Neuronal stem cell (in vitro differentiated cells): Measurements from ENCODE around the gene BRIP1.

Experiments used
- DNase-seq: peaks from one replicate; pipeline ENCODE4 v3.0.0-alpha.2; 2013; ENCODE audit warnings: low spot score
- H2AFZ ChIP-seq: one replicate; pipeline ENCODE4 v1.6.1; 2013; ENCODE audit warnings: mild to moderate bottlenecking, low read length, inconsistent platforms
- H2AK5ac ChIP-seq: 2 replicates; pipeline ENCODE4 v1.6.1; 2013; ENCODE audit warnings: low read depth, mild to moderate bottlenecking, inconsistent platforms, low read length, moderate library complexity, mixed read lengths
- H2BK120ac ChIP-seq: 2 replicates; pipeline ENCODE4 v1.6.1; 2013; ENCODE audit warnings: low read depth, mild to moderate bottlenecking, inconsistent platforms, low read length, moderate library complexity, mixed read lengths
- H2BK12ac ChIP-seq: one replicate; pipeline ENCODE4 v1.6.1; 2013; ENCODE audit warnings: low read length, inconsistent platforms
- H2BK15ac ChIP-seq: 2 replicates; pipeline ENCODE4 v1.6.1; 2013; ENCODE audit warnings: mild to moderate bottlenecking, low read length, inconsistent platforms, mixed read lengths
- H2BK5ac ChIP-seq: one replicate; pipeline ENCODE4 v1.6.1; 2013; ENCODE audit warnings: inconsistent platforms, mild to moderate bottlenecking, low read length, moderate library complexity
- H3K14ac ChIP-seq: one replicate; pipeline ENCODE4 v1.6.1; 2013; ENCODE audit warnings: low read length, inconsistent platforms
- H3K18ac ChIP-seq: 2 replicates; pipeline ENCODE4 v1.6.1; 2013; ENCODE audit warnings: low read length, inconsistent platforms
- H3K23ac ChIP-seq: 2 replicates; pipeline ENCODE4 v1.6.1; 2013; ENCODE audit warnings: low read depth, mild to moderate bottlenecking, mixed read lengths, low read length, inconsistent platforms; ENCODE audit not compliant: poor library complexity
- H3K27ac ChIP-seq: replicated peaks from 3 replicates; pipeline ENCODE4 v1.5.1; 2013; ENCODE audit warnings: low read length, inconsistent platforms
- H3K27me3 ChIP-seq, 3 experiments: 2 replicates each; pipeline ENCODE4 v1.6.1; 2013; ENCODE audit warnings: low read length in 3 of 3, mild to moderate bottlenecking in 2 of 3, inconsistent platforms in 1 of 3, low read depth in 1 of 3, mixed read lengths in 1 of 3, moderate library complexity in 1 of 3; ENCODE audit not compliant: control insufficient read depth in 3 of 3, insufficient read depth in 3 of 3
- H3K36me3 ChIP-seq, 2 donors: replicated peaks in 1 of 2; 2 replicates each; pipeline ENCODE4 v1.6.1; 2013; ENCODE audit warnings: low read length in 2 of 2; ENCODE audit not compliant: control insufficient read depth in 2 of 2, insufficient read depth in 2 of 2
- H3K4ac ChIP-seq: 2 replicates; pipeline ENCODE4 v1.6.1; 2013; ENCODE audit warnings: inconsistent platforms, mild to moderate bottlenecking, low read length, moderate library complexity
- H3K4me1 ChIP-seq, 2 donors: 1 replicate in 1 of 2; 2 replicates in 1 of 2; pipeline ENCODE4 v1.6.1; 2013; ENCODE audit warnings: low read length in 2 of 2, low read depth in 1 of 2; ENCODE audit not compliant: control insufficient read depth in 2 of 2, insufficient read depth in 1 of 2
- H3K4me2 ChIP-seq: one replicate; pipeline ENCODE4 v1.6.1; 2013; ENCODE audit warnings: mild to moderate bottlenecking, low read length, inconsistent platforms; ENCODE audit not compliant: insufficient read depth, poor library complexity, severe bottlenecking
- H3K4me3 ChIP-seq, 2 donors: 2 replicates each; pipeline ENCODE4 v1.5.1; 2013; ENCODE audit warnings: low read length in 2 of 2, mild to moderate bottlenecking in 2 of 2, inconsistent platforms in 1 of 2, moderate library complexity in 1 of 2
- H3K79me1 ChIP-seq: one replicate; pipeline ENCODE4 v1.6.1; 2013; ENCODE audit warnings: low read depth, mild to moderate bottlenecking, inconsistent platforms, low read length, moderate library complexity
- H3K9ac ChIP-seq: one replicate; pipeline ENCODE4 v1.6.1; 2013; ENCODE audit warnings: mild to moderate bottlenecking, low read depth, low read length, inconsistent platforms; ENCODE audit not compliant: poor library complexity
- H3K9me3 ChIP-seq, 2 donors: replicated peaks in 1 of 2; 2 replicates each; pipeline versions ENCODE3 to v1.6.1; 2013; ENCODE audit warnings: low read length in 2 of 2, mild to moderate bottlenecking in 2 of 2, inconsistent platforms in 1 of 2, low read depth in 1 of 2, mixed read lengths in 1 of 2, moderate library complexity in 1 of 2; ENCODE audit not compliant: control insufficient read depth in 2 of 2, insufficient read depth in 1 of 2
- H4K8ac ChIP-seq: one replicate; pipeline ENCODE4 v1.6.1; 2013; ENCODE audit warnings: low read depth, mild to moderate bottlenecking, inconsistent platforms, low read length, moderate library complexity
- H4K91ac ChIP-seq: one replicate; pipeline ENCODE4 v1.6.1; 2013; ENCODE audit warnings: low read length, low read depth, mild to moderate bottlenecking, inconsistent platforms; ENCODE audit not compliant: poor library complexity
- WGBS, 2 donors: extraction: QIAGEN DNeasy Blood & Tissue Kit; methylation state at CpG; one replicate each; pipeline ENCODE4 v1.1.7; 2013; ENCODE audit warnings: missing lambda C conversion rate in 2 of 2, mixed read lengths in 1 of 2; ENCODE audit not compliant: insufficient read length in 2 of 2, insufficient replicate concordance in 1 of 2; ENCODE audit errors: extremely low coverage in 2 of 2; 5-methylcytosine and 5-hydroxymethylcytosine counted together

The BRIP1 gene

DNA sequence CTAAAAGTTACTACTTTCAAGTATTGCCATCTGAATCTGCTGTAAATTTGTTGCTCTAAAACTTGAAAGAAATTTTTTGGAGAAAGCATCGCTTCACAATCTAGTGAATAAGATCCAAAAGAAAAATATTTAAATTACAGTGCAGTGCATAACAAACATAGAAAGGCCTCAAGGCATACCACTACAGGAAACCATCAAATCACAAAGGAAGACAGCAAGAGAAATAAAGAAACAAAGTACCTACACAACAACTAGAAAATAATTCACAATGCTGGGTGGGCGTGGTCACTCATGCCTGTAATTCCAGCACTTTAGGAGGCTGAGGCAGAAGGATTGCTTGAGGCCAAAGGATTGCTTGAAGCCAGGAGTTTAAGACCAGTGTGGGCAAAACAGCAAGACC is 104.9 kb downstream of the BRIP1 start:
- Histone ChIP-seq H2AK5ac (no peak overlapping the region), H3K4me1 (no peaks in the 10 kb centered on the region), H3K4me2 (no peak overlapping the region), H3K4ac (no peak overlapping the region), H2BK12ac (no peak overlapping the region), H3K18ac (no peak overlapping the region), H3K9me3 (peaks cover 0 to 32% of the 10 kb centered on the region in 2 donors), H3K79me1 (no peaks in the 10 kb centered on the region), H3K9ac (no peak overlapping the region), H4K91ac (no peak overlapping the region), H3K14ac (no peak overlapping the region), H3K27ac (no peak overlapping the region), H3K23ac (no peak overlapping the region), H3K4me3 (no peak overlapping the region), H3K36me3 (peaks cover 4 to 93% of the 10 kb centered on the region in 2 donors), H3K27me3 (no peaks in the 10 kb centered on the region), H2BK120ac (no peak overlapping the region), H2AFZ (no peak overlapping the region), H2BK15ac (no peak overlapping the region), H4K8ac (no peak overlapping the region), H2BK5ac (no peak overlapping the region)
- WGBS, 2 donors: no CpG with 5 or more reads among the region's 2 CpGs
- DNase-seq: no peak

DNA sequence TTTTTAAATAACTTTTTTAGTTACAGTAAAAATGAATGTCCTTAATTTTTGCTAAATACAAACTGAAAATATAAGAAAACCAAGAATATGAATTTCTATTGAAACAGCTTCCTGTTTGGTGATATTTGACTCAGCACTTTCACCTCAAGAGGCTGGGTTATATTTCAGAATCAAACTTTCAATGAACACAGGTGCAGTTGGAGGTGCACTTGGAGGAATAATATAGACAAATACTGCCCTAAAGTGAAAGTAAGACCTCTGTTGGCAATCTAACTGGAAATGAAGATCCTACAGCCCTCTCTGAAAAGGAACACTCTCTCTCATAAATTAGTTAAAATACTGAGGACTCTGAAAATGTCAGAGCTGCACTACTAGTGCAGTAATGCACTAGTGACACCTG is 106.2 kb downstream of the BRIP1 start:
- Histone ChIP-seq H3K4ac (no peak overlapping the region), H3K4me3 (no peak overlapping the region), H4K8ac (no peak overlapping the region), H3K18ac (no peak overlapping the region), H3K14ac (no peak overlapping the region), H3K36me3 (peaks cover 5 to 93% of the 10 kb centered on the region in 2 donors), H3K9ac (no peak overlapping the region), H3K23ac (no peak overlapping the region), H4K91ac (no peak overlapping the region), H2BK120ac (no peak overlapping the region), H3K9me3 (peaks cover 0 to 20% of the 10 kb centered on the region in 2 donors), H3K79me1 (no peaks in the 10 kb centered on the region), H3K27ac (no peak overlapping the region), H3K27me3 (no peaks in the 10 kb centered on the region), H3K4me1 (no peaks in the 10 kb centered on the region), H2AFZ (no peak overlapping the region), H3K4me2 (no peak overlapping the region), H2BK5ac (no peak overlapping the region), H2BK12ac (no peak overlapping the region), H2AK5ac (no peak overlapping the region), H2BK15ac (no peak overlapping the region)
- DNase-seq: no peak

DNA sequence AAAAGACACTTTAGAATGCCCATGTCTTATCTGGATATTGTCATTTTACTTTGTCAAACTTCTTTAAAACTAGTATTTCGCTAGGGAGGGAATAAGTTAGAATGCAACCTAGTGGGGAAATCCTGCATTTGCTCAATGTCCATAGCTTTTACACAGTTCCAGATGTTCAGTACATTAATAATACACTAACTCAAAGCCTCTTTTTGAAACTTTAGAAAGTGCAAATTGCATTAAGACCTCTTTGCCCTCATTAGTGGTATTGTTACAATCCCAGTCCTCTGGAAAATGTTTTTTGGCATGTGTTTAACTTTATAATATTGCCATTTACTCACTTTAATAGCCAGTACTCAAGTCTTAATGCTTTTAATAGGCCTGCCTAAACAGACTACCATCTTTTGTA is 106.8 kb downstream of the BRIP1 start:
- H3K4ac ChIP-seq: no peak overlapping the region

DNA sequence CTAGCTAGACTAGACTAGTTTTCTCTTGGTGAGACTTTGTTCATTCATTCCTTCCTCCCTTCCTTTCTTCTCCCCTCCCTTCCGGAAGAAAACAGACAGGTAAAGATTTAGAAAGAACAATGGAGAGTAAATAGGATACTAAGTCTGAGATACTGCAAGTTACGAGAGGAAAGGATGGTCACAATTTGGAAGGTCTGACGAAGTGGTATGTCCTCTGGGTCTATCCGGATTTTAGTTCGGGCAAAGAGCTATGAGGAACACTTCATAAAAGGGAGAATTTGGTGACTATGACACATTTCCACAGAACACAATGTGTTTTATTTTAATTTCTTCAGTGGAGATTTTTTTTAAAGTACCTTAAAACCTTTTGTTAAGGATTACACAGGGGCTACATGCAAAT is 107.7 kb downstream of the BRIP1 start:
- Histone ChIP-seq H4K91ac (no peak overlapping the region), H3K9ac (no peak overlapping the region), H2BK12ac (no peak overlapping the region), H3K27me3 (no peaks in the 10 kb centered on the region), H3K4me2 (no peak overlapping the region), H2BK15ac (no peak overlapping the region), H2BK120ac (no peak overlapping the region), H4K8ac (no peak overlapping the region), H3K14ac (no peak overlapping the region), H3K4me3 (no peak overlapping the region), H2BK5ac (no peak overlapping the region), H3K79me1 (no peaks in the 10 kb centered on the region), H3K36me3 (peaks cover 5 to 91% of the 10 kb centered on the region in 2 donors), H3K4ac (no peak overlapping the region), H3K9me3 (peaks cover 0 to 8% of the 10 kb centered on the region in 2 donors), H2AK5ac (no peak overlapping the region), H2AFZ (no peak overlapping the region), H3K4me1 (no peaks in the 10 kb centered on the region), H3K18ac (no peak overlapping the region), H3K23ac (no peak overlapping the region), H3K27ac (no peak overlapping the region)
- no CpG with 5 or more reads among the region's 5 CpGs for WGBS, 2 donors
- DNase-seq: no peak

More for the DNA sequence above, 106.8 kb downstream of the BRIP1 start:
- Histone ChIP-seq H3K18ac (no peak overlapping the region), H2BK12ac (no peak overlapping the region), H3K9ac (no peak overlapping the region), H2AFZ (no peak overlapping the region), H3K14ac (no peak overlapping the region), H2BK120ac (no peak overlapping the region), H4K8ac (no peak overlapping the region), H3K79me1 (no peaks in the 10 kb centered on the region), H3K4me3 (no peak overlapping the region), H2AK5ac (no peak overlapping the region), H2BK15ac (no peak overlapping the region), H3K27me3 (no peaks in the 10 kb centered on the region), H4K91ac (no peak overlapping the region), H3K36me3 (peaks cover 5 to 92% of the 10 kb centered on the region in 2 donors), H2BK5ac (no peak overlapping the region), H3K4me2 (no peak overlapping the region), H3K9me3 (peaks cover 0 to 14% of the 10 kb centered on the region in 2 donors), H3K4me1 (no peaks in the 10 kb centered on the region), H3K23ac (no peak overlapping the region), H3K27ac (no peak overlapping the region)
- no peak for DNase-seq
- WGBS, 2 donors: no CpG with 5 or more reads among the region's 1 CpG
